ENCODE measurements around the gene PSD4. TPM values are rescaled to one million over a fixed set of nuclear protein-coding genes. Genes with fewer than 3 reads are reported as not detected.

Gene PSD4
- total RNA-seq, 1 experiment from 2014 or later, result 9.6 TPM

DNA sequence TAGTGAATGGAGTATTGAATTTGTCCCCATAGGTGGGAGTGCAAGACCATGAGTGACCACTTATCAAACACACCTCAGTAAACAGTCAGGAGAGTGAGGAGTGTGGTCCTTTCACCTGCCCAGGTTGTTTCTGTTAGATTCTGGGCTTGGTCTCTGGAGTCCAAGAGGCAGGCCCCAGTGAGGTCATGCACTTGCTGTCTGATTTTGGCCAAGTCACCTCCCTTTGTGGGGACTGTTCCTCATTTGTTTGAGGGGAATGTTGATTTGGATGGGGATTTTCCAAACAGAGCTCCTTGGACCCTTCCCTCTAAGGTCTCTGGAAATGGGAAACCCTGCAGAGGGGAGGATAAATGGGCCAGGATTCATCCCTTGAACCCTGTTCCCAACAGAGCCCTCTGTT, 39.1 kb upstream of the PSD4 start:
- Mint-ChIP-seq H3K4me3 (ENCODE audit: unreplicated experiment) (no peak overlapping the region), H3K9me3 (ENCODE audit: unreplicated experiment) (peaks cover 7% of the 10 kb centered on the region), H3K27ac (ENCODE audit: low read depth, unreplicated experiment) (no peak overlapping the region), H3K27me3 (ENCODE audit: insufficient read depth, unreplicated experiment) (no peaks in the 10 kb centered on the region), H3K36me3 (ENCODE audit: insufficient read depth, unreplicated experiment) (no peaks in the 10 kb centered on the region), H3K4me1 (ENCODE audit: insufficient read depth, unreplicated experiment) (peaks cover 6% of the 10 kb centered on the region)
- no TSS peak for BruUV-seq (replicated peaks)
- no peak for DNase-seq (ENCODE audit: unreplicated experiment)
- POLR2A ChIA-PET, result interaction anchor here (1.0 kb wide), 1 partner anchor 64 kb away, joined by 3 read pairs; no protein-coding TSS in a partner anchor
- intact Hi-C loops (cut with micrococcal nuclease), result no loop called here
- TF ChIP-seq, protein P1, sequence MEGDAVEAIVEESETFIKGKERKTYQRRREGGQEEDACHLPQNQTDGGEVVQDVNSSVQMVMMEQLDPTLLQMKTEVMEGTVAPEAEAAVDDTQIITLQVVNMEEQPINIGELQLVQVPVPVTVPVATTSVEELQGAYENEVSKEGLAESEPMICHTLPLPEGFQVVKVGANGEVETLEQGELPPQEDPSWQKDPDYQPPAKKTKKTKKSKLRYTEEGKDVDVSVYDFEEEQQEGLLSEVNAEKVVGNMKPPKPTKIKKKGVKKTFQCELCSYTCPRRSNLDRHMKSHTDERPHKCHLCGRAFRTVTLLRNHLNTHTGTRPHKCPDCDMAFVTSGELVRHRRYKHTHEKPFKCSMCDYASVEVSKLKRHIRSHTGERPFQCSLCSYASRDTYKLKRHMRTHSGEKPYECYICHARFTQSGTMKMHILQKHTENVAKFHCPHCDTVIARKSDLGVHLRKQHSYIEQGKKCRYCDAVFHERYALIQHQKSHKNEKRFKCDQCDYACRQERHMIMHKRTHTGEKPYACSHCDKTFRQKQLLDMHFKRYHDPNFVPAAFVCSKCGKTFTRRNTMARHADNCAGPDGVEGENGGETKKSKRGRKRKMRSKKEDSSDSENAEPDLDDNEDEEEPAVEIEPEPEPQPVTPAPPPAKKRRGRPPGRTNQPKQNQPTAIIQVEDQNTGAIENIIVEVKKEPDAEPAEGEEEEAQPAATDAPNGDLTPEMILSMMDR (IDR thresholded peaks at IDR 0.05; ENCODE audit: unreplicated experiment), result no peak
- CTCF ChIA-PET, result interaction anchor here (0.5 to 10.3 kb wide), 15 partner anchors 10 to 530 kb away, joined by 3 to 198 read pairs (median 3); no protein-coding TSS in a partner anchor

DNA sequence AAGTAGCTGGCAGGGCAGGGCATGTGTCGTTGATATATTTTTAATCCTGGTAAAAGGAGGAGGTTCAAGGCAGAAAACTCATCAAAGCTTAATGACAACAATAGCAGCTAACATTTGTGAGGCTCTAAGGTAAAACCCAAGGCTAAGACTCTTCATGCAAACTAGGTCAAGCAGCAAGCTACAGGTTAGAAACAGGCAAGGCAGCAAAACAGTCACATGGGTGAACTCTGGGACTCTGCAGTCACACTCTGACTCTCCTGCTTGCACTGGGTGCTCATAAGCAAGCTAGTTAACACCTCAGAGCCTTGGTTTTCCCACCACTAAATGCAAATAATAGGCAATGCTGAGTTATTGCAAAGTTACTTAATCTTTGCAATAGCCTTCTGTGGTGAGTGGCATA, 38.5 kb upstream of the PSD4 start:
- ChIA-PET POLR2A (interaction anchor here (1.0 to 3.9 kb wide), 2 partner anchors 63 to 64 kb away, joined by 3 to 29 read pairs; no protein-coding TSS in a partner anchor), CTCF (interaction anchor here (0.5 to 10.3 kb wide), 18 partner anchors 10 to 531 kb away, joined by 3 to 198 read pairs (median 4); partner anchors contain the start of gene IL1RN)
- intact Hi-C loops (cut with micrococcal nuclease), result no loop called here
- H3K36me3 Mint-ChIP-seq (ENCODE audit: insufficient read depth, unreplicated experiment), result no peaks in the 10 kb centered on the region
- TF ChIP-seq, protein P1 (IDR thresholded peaks at IDR 0.05; ENCODE audit: unreplicated experiment), result no peak
- DNase-seq (ENCODE audit: unreplicated experiment), result no peak
- H3K27ac Mint-ChIP-seq (ENCODE audit: low read depth, unreplicated experiment), result no peak overlapping the region
- BruUV-seq (replicated peaks), result no TSS peak
- H3K27me3 Mint-ChIP-seq (ENCODE audit: insufficient read depth, unreplicated experiment), result no peaks in the 10 kb centered on the region
- H3K4me1 Mint-ChIP-seq (ENCODE audit: insufficient read depth, unreplicated experiment), result peaks cover 6% of the 10 kb centered on the region
- peaks cover 7% of the 10 kb centered on the region for H3K9me3 Mint-ChIP-seq (ENCODE audit: unreplicated experiment)
- H3K4me3 Mint-ChIP-seq (ENCODE audit: unreplicated experiment), result no peak overlapping the region

DNA sequence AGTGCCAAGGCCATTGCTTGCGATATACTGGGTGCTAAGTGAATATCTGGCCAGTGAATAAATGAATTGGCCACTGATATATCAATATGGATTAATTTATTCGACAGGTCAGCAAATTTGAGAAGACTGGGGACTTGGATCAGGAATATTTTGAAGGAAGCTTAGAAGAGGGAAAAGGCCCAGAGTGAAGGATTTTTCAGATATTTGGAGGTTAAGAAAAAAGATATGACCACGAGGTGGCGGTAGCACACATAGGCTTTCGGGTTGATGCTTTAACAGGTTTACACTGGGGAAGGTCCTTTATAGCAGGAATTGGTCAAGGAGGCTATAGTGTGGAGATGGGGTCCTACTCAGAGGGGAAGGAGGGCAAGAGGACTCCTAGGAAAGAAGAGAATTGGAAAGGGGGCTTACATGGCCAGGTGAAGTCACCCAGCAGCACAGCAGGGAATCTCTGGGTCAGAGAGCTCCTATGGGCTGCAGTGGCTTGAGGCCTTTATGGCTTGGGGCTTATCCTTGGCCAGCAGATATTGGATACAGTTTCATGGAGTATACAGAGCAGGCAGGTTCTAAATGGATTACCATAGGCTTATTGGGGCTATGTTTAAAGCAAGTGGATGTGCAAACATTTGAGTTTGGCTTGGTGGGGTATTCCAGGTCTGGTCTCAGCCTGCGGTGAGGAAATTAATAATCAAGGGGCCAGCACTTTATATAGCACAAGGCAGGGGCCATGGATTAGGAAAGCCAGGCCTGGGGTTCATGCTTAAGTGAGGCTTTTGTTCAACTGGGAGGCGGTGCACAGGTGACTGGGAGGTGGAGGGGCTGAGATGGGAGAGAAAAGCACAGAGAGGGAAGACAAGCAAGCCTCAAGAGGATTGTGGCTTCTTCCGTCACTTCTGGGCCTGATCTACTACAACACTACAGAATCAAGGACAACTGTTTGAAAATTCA, 36.7 kb upstream of the PSD4 start:
- POLR2A ChIA-PET, result interaction anchor here (0.7 to 3.9 kb wide), 8 partner anchors 15 to 253 kb away, joined by 3 to 29 read pairs (median 4); no protein-coding TSS in a partner anchor
- Mint-ChIP-seq H3K27ac (ENCODE audit: low read depth, unreplicated experiment) (no peak overlapping the region), H3K9me3 (ENCODE audit: unreplicated experiment) (no peaks in the 10 kb centered on the region), H3K36me3 (ENCODE audit: insufficient read depth, unreplicated experiment) (no peaks in the 10 kb centered on the region), H3K27me3 (ENCODE audit: insufficient read depth, unreplicated experiment) (no peaks in the 10 kb centered on the region), H3K4me1 (ENCODE audit: insufficient read depth, unreplicated experiment) (peaks cover 6% of the 10 kb centered on the region), H3K4me3 (ENCODE audit: unreplicated experiment) (no peak overlapping the region)
- BruUV-seq (replicated peaks), result no TSS peak
- CTCF ChIA-PET, result interaction anchor here (0.6 to 10.3 kb wide), 63 partner anchors 7 to 303 kb away, joined by 3 to 198 read pairs (median 6); partner anchors contain the start of gene IL1RN
- peak; percentile 52 for DNase-seq (ENCODE audit: unreplicated experiment)
- TF ChIP-seq, protein P1 (IDR thresholded peaks at IDR 0.05; ENCODE audit: unreplicated experiment), result peak; percentile 46
- intact Hi-C loops (cut with micrococcal nuclease), result no loop called here

DNA sequence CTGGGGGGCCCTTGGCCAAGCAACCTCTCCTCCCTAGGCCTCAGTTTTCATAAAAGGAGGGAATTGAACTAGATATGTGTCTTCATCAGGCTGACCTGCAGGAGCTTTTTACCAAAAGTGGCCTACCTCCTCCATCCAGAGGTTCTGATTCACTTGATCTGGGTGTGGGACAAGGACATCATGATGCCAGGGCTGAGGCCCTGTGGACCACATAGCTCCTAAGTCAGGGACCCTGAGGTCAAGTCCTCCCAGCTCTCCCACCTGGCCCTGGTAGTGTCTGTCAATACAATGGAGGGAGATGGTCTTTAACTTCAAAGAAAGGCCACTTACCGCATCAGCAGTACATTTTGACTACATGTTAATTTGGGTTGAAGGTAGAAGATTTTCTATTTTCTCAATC, 35.9 kb upstream of the PSD4 start:
- Mint-ChIP-seq H3K4me1 (ENCODE audit: insufficient read depth, unreplicated experiment) (peaks cover 6% of the 10 kb centered on the region), H3K36me3 (ENCODE audit: insufficient read depth, unreplicated experiment) (no peaks in the 10 kb centered on the region), H3K27me3 (ENCODE audit: insufficient read depth, unreplicated experiment) (no peaks in the 10 kb centered on the region), H3K4me3 (ENCODE audit: unreplicated experiment) (no peak overlapping the region), H3K27ac (ENCODE audit: low read depth, unreplicated experiment) (no peak overlapping the region), H3K9me3 (ENCODE audit: unreplicated experiment) (no peaks in the 10 kb centered on the region)
- intact Hi-C loops (cut with micrococcal nuclease), result loop anchor here (1.0 to 2.0 kb wide), 6 partner anchors 21 to 253 kb away; no protein-coding TSS in a partner anchor
- BruUV-seq (replicated peaks), result no TSS peak
- TF ChIP-seq, protein P1 (IDR thresholded peaks at IDR 0.05; ENCODE audit: unreplicated experiment), result no peak
- CTCF ChIA-PET, result interaction anchor here (0.6 to 10.3 kb wide), 58 partner anchors 9 to 882 kb away, joined by 3 to 198 read pairs (median 7); partner anchors contain the start of gene IL1RN
- no peak for DNase-seq (ENCODE audit: unreplicated experiment)
- POLR2A ChIA-PET, result interaction anchor here (0.8 to 3.9 kb wide), 4 partner anchors 52 to 252 kb away, joined by 3 to 29 read pairs (median 12); no protein-coding TSS in a partner anchor
